Esophagus muscularis mucosa (tissue), 3 donors: ENCODE results near the gene MED29.

Experiments used
- CTCF ChIP-seq, 3 experiments: fragments of 200-600 bp in 2 of 3; fragments of 450-650 bp in 1 of 3; sonication (generic) in 2 of 3; IDR thresholded peaks; one replicate each; pipeline ENCODE4 v1.5.1; 2017 to 2019; ENCODE audit warnings: antibody characterized with exemption in 3 of 3, mild to moderate bottlenecking in 2 of 3, moderate library complexity in 1 of 3
- POLR2A ChIP-seq: fragments of 450-650 bp; IDR thresholded peaks from one replicate; pipeline ENCODE4 v1.6.1; 2017; ENCODE audit warnings: antibody characterized with exemption, moderate library complexity, mild to moderate bottlenecking, low read depth

GRCh38 chr19:39362682-39363657 lies 28.2 kb upstream of the MED29 start:
- no peak for TF ChIP-seq CTCF (IDR thresholded peaks at IDR 0.05)
- TF ChIP-seq POLR2A = no peak
